HL-60/S4 treated with retinoic acid at 250 ng/mL for 4 days and 3 days (cell line): ENCODE results near the gene POMT1.

Experiments
- in situ Hi-C: fragments of 300-500 bp; cut with MboI; formaldehyde crosslinking; loops from 2 replicates; pipeline ENCODE4 v1.7.0; 2022; ENCODE audit warnings: low sequenced_read_pairs

Gene POMT1

DNA sequence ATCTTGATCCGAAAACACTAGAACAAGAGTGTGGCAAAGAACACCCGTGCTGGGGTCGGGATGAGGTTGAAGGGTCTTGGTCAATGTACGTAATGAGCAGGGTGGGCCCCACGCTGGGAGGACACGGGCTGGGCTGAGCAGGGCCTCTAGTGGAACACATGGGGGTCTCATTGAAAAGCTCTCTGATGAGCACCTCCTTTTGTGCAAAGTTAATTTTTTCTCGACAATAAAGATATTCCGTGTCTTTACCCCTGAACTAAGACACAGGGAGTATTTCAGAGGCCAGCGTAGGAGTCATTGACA is 20.3 kb downstream of the POMT1 start:
- in situ Hi-C loops, result no loop called here

DNA sequence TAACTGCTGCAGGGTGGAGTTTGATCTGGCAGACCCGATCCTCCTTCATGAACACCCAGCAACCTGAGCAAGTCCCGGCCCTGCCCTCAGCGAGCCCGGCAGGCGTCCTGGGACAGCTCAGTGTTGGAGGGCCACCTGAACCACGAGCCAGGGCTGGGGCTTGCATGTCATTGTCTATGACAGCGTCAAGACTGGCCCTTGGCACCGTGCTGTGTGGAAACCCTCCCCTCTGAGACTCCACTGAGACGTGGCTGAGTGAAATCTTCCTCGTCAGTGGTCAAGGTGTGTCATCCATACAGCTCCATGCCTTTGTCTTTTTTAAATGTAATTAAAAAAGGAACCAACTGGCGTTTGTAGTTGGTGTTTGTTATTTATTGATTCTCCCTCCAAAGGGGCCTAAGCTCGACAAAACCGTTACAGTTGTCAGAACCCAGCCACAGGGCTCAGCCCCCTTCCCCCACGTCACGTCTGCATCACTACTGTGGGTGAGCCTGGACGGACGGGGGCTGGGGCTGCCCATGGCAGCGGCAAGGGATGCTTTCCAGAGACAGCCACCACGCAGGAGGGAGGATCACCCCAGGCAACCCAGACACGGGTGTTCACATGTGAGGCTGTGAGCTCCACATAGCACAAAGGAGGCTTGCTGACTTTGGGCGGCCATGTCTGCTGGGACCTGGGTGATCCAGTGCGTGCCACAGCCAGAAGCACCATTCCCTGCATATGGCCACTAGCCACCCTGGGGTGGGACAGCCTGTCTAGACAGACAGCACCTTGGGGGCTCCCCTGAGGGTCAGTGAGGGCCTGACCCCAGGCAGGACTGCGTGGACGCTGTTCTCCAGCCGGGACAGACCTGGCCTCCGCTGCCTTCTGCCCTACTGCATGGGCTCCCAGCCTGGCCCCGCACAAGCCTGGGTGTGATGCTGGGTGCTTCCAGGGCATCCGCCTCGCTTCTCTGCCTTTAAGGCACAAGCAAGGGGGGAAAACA is 21.0 kb downstream of the POMT1 start:
- in situ Hi-C loops, result no loop called here

DNA sequence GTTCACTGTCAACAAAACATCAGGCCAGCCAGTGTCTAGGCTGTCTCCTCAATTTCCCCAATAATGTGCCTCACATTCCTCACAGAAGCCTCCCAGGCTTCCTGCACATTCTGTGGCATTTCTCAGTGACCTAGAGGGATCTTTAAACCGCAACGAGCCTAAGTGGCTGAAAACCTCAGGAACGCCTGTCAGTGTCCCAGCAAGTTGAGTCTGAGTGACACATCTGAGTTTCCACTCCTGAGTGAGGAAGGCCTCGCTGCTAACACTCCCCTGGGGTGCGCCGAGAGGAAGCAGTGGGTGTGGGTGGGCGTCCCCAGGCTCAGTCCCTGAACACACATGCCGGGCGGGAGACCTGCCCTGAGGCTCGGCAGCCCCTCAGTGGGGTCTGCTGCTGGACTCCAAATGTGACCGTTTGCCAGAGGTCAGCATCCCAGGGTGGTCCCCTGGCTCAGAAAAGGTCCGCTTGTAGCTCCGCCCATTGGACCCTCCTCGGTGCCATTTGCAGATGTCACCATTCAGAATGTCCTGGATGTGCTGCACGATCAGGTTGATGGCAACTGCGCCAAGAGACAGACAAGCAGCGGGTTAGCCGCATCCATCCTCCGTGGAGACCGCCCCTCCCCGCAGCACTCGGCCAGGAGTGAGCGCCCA is 22.1 kb downstream of the POMT1 start:
- in situ Hi-C loops, result no loop called here

DNA sequence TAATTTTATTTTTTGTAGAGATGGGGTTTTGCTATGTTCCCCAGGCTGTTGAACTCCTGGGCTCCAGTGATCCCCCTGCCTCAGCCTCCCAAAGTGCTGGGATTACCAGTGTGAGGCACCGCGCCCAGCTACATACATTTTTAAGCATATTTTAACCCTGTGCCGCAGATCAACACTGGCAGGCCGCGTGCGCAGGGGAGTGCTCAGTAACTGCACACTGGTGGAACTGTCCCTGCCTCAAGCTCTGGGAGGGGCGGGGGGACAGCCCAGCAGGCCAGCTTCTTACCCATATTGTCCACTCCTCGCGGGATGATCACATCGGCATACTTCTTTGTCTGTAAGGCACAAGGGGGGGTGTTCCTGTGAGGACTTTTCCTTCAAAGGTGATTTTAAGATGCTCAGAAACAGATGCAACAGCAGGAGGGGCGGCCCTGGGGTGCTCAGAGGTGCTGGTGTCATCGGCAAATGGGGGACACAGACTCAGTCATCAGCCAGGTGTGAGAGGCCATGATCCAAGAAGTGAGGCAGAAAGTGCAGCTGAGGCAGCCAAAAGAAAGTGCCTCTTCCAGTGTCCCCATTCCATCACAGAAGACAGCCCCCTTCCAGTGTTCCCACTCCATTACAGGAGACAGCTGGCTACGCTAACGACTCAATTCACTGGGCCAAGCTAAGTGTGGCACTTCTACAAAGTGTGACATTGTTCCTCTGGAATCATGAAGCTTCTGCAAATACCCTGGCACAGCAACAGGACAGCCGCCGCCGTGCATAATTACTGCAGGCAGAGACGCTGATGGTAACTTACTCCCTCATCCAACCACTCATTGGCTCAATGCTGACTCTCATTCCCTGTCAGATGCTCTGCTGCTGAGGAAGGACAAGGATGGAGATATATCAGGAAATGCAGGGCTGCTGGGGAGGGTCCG is 23.2 kb downstream of the POMT1 start:
- in situ Hi-C loops, result no loop called here

DNA sequence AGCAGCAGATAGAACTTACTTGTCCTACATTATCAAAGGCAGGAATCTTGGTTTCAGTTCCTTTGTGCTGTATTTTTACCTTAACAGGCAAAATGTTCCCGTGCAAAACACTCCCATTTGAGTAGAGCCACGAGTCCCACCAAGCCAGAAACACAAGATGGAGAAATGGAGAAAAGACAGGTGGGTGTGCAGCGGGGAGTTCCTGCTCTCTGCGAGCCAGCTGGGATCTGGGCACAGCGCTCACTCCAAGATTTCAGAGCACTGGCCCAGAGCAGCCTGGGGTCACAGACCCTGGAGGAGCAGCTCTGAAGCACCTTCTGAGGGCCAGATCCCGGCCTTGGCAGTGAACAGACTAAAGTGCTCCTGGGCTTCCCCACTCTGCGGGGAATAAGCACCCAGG is 25.5 kb downstream of the POMT1 start:
- in situ Hi-C loops, result no loop called here

DNA sequence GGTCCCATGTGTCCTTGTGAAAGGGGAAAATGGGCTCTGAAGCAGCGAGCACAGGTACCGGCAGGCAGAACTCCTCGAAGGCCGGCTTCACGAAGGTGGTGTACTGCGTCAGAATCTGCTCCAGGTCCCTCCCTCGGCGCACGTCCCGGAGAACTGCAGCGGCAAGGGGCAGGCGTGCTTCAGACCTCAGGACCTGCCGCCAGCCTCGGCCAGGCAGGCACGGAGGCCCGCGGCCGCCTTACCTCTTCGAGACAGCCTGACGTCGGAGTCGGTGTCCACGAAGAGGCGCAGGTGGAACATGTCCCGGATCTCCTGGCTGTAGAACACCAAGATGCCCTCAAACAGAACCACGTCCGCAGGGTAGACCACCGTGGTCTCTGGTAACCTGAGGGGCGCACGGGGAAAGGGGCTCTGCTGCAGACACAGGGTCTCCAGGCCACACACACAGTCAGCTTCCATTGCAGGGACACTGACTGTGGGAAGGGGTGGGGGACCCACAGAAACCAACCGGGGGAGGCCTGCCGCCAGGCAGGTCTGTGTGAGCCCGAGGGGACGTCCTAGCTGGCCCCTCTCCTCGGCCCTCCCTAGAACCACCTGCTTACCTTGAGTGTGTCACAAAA is 26.3 kb downstream of the POMT1 start:
- in situ Hi-C loops, result no loop called here

DNA sequence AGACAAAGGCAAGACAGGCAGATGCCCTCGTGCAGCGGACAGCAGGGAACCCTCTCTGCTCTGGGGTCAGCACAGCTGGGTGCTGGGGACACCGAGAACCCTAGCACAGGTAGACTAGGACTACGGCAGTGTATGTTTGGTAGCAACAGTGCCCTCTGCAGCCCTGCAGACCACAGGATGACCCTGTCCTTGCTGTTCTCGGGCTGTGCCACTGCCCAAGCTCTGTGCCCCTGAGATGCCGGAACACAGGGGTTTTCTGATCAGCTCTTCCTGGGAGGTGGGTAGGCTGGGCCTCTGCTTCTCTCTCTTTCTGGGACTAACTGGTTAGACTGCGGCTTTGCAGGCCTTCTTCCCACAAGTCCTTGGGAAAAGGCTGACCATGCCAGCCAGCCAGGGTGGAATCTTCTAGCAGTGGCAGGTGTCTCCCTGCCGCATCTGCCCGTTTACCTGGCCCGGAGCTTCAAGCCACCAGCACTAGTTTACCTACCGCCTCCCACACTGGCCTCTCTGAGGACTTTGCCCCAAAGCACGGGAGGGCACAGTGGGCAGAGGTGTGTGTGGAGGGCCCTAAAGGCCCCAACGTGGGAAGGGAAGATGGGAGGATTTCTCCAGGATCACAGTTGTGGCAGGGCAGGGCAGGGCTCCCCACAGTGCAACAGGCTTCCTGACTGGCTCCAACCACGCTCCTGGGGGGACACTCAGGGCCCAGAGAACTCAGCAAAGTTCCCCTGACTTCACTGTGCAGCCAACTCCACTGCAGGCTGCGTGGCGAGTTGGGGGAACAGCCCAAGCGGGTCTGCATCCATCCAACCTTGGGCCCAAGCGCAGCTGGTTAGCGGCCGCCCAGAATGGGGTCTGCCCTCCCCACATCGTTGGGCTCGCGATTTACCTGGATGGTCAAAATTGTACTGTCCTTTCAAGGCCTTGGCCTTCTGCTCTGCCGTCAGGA is 27.2 kb downstream of the POMT1 start:
- in situ Hi-C loops, result no loop called here

DNA sequence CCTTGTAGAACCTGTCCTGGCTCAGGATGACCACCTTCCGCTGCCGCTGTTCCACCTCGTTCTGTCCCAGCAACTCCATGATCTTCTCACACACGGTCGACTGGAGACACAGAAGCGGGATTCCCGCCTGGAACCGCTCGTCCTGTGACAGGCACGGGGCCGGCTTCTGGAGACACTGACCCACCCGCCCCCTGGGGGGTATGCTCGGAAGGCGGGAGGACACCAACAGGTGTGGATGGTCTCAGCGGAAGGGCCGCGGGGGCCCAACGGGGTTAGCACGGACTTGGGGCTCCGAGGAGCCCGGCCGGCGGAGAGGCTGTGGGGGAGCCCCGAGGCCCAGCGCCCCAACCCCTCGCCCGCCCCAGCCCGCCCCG is 27.8 kb downstream of the POMT1 start:
- in situ Hi-C loops, result no loop called here

DNA sequence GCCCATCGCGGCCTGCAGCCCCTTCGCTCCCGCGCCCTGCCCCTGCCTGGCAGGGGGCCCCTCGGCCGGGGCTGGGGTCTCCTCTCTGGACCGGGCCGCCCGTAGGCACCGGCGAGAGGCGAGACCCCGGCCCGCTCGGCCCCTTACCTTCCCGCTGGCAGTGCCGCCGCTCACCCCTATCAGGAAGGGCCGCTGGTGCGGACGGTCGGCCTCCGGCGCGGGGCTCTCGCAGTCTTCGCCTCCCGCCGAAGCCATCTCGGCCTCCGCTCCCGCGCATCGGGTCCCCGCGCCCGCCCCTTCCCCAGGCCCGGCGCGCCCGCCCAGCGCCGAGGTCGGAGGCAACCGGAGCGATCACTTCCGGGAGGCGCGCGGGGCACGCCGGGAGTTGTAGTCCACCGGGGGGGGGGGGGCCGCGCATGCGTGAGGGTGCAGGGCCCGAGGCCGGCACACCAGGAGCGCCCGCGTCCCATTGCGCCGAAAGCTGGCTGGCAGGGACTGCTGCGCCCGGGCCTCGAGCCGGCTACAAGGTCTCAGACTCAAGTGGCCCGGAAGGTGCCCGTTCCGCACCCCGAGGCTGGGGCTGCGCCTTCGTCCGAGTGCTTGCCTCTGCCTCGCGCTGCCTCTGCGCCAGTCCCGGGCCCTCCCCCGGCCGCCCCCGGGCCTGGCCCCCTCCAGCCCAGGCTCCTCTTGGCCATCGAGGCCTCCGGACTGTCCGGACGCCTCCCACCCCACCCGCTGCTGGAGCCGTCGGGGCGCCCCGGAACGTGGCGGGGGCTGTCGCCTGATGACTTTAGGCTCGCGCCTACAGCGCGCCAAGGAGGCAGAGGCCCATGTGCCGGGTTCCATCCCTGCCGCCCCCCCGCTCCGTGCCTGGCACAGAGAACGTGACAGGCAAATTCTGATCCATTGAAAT is 28.5 kb downstream of the POMT1 start, which contains the start of gene UCK1:
TSS of gene UCK1 (minus strand) at position 344 of the 913 bp plus-strand sequence. CDS start at position 255, 89 bp downstream.
- in situ Hi-C loops, result no loop called here

DNA sequence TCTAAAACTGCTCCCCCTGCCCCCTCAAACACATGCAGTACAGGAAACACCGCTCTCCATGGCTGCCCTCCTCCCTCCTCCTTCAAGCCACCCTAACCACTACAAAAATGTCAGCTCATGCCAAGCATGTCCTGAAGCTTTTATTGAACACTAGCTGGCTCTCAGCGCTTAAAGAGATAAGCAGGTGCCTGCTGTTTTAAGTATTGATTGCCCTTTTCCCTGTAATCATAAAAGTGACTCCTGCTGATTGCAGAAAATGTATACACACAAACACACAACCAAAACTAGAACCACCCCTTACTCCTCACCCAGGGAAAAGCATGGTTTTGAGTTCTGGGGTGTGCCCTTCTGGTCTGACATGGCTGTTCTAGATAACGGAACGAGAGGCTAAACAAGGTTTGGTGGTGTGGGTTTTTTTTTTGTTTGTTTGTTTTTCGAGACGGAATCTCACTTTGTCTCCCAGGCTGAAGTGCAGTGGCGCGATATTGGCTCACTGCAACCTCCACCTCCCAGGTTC is 32.1 kb downstream of the POMT1 start:
- in situ Hi-C loops, result no loop called here

DNA sequence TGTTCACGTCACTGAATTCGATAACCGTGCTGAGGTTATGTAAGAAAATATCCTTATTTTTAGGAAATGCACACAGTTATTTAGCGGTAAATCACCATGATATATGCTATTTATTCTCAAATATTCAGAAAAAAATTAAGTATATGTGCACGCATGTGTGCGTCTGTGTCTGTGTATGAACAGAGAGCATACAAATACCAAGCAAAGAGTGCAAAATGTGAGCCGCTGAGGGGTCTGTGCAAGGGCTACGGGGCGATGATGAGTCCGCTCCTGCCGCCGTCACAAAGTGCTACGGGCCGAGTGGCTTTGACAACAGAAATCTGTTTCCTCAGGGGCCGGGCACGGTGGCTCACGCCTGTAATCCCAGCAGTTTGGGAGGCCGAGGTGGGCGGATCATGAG is 35.2 kb downstream of the POMT1 start:
- in situ Hi-C loops, result no loop called here

DNA sequence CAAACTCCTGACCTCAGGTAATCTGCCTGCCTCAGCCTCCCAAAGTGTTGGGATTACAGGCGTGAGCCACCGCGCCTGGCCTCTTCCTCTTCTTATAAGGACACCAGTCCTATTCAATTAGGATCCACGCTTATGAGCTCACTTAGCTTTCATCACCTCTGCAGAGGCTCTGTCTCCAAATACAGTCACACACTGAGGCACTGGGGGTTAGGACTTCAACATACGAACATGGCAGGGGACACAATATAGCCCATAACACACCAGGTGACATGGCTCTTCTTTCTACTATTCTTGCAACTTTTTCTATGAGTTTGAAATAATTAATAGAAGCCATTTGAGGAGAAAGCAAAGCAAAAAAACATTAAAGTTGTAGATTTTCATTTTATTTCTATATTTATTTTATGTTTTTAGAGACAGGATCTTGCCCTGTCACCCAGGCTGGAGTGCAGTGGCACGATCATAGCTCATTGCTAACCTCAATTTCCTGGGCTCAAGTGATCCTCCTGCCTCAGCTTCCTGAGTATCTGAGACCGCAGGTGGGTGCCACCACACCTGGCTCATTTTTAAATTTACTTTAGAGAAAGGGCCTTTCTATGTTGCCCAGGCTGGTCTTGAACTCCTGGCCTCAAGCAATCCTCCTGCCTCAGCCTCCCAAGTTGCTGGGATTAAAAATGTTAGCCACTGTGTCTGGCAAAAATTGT is 36.7 kb downstream of the POMT1 start:
- in situ Hi-C loops, result no loop called here

DNA sequence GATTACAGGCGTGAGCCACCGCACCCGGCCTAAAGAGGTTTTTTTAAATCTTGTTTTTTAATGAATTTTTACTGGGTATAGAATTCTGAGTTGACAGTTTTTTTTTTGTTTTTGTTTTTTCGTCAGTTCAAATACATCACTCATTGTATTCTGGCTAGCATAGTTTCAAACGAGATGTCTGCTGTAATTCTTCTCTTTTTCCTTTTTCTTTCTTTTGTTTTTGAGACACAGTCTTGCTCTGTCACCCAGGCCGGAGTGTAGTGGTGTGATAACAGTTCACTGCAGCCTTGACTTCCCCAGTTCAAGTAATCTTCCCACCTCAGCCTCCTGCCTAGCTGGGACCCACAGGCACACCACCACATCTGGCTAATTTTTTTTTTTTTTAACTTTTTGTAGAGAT is 40.4 kb downstream of the POMT1 start:
- in situ Hi-C loops, result no loop called here

DNA sequence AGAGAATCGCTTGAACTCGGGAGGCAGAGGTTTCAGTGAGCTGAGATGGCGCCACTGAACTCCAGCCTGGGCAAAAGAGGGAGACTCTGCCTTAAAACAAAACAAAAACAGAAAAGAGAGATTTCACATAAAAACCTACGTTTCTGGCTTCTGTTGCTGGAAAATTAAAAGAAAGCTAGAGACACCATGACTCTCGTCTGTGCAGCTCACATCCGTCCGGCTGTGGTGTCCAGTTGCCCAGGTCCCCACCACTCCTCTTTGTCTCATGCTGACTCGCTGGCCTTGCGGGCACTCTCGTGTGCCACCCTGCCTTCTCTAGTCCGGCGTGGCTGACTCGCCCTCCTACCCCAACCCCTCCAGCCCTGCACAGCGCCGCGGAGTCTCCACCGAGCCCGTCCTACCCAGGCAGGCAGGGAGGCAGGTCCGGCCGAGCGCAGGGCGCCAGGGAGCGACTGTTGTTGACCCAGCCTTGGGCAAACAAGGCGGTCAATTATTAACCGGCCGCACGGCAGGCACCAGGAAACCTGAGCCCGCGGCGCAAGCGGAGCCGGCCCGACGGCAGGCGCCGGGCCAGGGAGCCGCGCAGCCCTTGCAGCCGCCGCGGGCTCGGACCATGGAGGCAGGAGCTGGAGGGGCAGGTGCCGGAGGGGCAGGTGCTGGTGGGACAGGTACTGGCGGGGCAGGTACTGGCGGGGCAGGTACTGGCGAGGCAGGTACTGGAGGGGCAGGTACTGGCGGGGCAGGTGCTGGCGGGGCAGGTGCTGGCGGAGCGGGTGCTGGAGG is 42.5 kb downstream of the POMT1 start, which contains the start of gene PRRT1B:
TSS of gene PRRT1B (plus strand) at position 521 of the 783 bp plus-strand sequence. CDS start at position 614, 93 bp downstream.
- in situ Hi-C loops, result no loop called here

DNA sequence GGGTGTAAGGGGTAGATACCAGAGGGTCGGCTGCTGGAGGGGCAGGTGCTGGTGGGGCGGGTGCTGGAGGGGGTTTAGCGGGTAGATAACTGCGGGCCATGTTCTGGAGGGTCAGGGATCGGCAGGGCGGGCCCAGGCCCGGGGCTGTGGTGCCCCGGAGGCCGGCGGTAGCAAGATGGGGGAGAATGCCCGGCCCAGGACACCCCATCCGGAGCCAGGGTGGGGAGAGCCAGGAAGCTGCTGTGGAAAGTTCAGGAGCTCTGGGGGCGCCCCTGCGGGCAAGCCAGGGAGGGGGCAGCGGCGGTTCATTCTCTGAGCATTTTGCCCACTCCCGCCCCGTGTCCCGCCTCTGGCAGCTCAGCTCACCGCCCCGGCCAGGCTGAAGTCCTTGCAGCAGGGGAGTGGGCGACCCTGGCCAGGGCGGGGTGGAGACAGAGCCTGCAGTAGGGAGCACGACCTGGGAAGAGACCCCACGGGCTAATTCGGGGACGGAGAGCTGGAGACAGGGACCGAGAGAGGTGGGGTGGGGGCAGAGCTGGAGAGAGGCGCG is 43.1 kb downstream of the POMT1 start:
- in situ Hi-C loops, result no loop called here

DNA sequence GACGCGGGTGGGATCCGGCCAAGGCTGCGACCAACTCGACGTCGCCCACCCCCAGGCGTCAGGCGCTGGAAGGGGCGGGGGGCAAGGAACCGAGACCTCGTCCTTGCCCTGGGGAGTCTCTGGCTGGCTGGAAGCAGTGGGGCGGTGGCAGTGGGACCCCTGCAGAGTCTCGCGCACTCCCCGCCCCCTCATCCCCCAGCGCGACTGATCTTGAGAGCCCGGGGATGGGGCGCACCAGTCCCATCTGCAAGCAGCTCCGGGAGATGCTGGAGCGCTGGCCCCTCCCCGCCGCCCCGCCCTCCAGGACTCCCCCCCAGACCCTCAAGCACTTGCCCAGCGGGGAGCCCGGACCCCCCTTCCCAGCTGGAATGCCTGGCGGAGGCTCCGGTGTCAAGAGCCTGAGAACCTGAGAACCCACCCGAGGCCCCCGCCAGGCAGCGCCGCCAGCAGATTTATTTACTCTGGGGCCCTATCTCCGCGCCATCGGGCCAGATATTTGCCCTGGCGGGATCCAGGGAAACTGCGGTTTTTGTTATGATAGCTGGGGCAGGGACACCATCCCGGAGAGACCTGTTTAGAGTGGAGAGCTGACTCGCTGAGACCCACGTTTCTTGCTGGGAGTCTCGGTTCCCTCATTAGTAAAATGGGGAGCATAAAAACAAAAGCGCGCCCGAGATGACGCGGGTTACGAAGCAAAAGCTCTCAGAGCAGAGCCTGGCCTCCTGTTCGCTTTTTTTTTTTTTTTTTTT is 43.8 kb downstream of the POMT1 start:
- in situ Hi-C loops, result no loop called here
